Measurements from ENCODE around the gene RPLP2. TPM values are rescaled to one million over a fixed set of nuclear protein-coding genes. Genes with fewer than 3 reads are reported as not detected.

Gene RPLP2
- total RNA-seq, 1 donor from 2014 or later, result 1,651 TPM

DNA sequence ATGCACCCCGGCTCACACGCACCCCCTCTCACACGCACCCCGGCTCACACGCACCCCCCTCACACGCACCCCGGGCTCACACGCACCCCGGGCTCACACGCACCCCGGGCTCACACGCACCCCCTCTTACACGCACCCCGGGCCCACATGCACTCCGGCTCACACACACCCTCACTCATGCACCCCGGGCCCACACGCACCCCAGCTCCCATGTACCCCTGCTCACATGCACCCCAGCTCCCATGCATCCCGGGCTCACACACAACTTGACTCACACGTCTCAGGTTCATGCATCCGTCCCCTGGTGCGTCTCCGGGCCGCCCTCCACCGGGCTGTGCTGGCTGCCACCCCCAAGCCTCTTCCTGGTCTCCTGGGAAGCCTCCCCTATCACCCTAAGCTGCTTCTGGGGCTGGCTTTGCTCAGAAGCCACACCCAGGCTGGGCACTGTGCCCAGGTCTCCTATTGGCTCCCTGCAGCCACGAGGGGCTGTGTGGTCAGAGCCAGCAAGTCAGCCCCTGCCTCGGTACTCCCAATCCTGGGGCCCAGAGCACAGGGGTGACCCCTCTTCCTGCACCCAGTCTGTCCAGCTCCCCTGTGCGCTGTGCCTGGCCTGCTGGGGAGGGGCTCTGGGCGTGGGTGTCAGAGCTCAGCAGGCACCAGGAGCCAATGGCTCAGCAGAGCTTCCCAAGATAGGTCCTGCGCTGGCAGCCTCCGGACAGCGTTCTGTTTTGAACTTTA, 49.8 kb downstream of the RPLP2 start:
- H3K36me3 Mint-ChIP-seq, result no peaks in the 10 kb centered on the region
- peak overlapping the region; percentile 66 for H3K4me3 Mint-ChIP-seq
- no peaks in the 10 kb centered on the region for H3K27me3 Mint-ChIP-seq (ENCODE audit: low read depth)
- H3K9me3 Mint-ChIP-seq, result no peaks in the 10 kb centered on the region
- peaks cover 34% of the 10 kb centered on the region for H3K4me1 Mint-ChIP-seq
- peak overlapping the region; percentile 75 for H3K27ac Mint-ChIP-seq
- TF ChIP-seq CTCF (IDR thresholded peaks at IDR 0.05; ENCODE audit: unreplicated experiment), result no peak
- peak; percentile 62 to 78 for DNase-seq (ENCODE audit: low spot score in 2 of 2, unreplicated experiment in 2 of 2)

GRCh38 chr11:860234-861104, 50.7 kb downstream of the RPLP2 start:
- no peak for TF ChIP-seq CTCF (IDR thresholded peaks at IDR 0.05; ENCODE audit: unreplicated experiment)
- Mint-ChIP-seq H3K9me3 (no peaks in the 10 kb centered on the region), H3K4me1 (peaks cover 34% of the 10 kb centered on the region), H3K27me3 (ENCODE audit: low read depth) (no peaks in the 10 kb centered on the region), H3K27ac (no peak overlapping the region), H3K36me3 (no peaks in the 10 kb centered on the region), H3K4me3 (no peak overlapping the region)
- no peak for DNase-seq (ENCODE audit: low spot score in 2 of 2, unreplicated experiment in 2 of 2)

DNA sequence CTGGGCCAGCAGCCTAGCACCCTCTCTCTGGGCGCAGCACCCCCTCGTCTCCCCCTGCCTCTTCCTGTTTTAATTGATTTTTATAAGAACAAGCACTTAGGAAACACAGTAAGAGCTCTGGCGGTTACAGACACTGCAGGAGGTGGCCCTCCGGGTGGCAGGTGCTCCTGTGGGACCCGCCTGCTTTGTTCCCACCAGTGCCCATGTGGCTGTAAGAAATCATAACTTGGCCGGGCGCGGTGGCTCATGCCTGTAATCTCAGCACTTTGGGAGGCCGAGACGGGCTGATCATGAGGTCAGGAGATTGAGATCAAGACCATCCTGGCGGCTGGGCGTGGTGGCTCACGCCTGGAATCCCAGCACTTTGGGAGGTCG, 51.3 kb downstream of the RPLP2 start:
- Mint-ChIP-seq H3K9me3 (no peaks in the 10 kb centered on the region), H3K27ac (no peak overlapping the region), H3K27me3 (ENCODE audit: low read depth) (no peaks in the 10 kb centered on the region), H3K4me1 (peaks cover 33% of the 10 kb centered on the region), H3K4me3 (no peak overlapping the region), H3K36me3 (no peaks in the 10 kb centered on the region)
- no peak for DNase-seq (ENCODE audit: low spot score in 2 of 2, unreplicated experiment in 2 of 2)
- no peak for TF ChIP-seq CTCF (IDR thresholded peaks at IDR 0.05; ENCODE audit: unreplicated experiment)

DNA sequence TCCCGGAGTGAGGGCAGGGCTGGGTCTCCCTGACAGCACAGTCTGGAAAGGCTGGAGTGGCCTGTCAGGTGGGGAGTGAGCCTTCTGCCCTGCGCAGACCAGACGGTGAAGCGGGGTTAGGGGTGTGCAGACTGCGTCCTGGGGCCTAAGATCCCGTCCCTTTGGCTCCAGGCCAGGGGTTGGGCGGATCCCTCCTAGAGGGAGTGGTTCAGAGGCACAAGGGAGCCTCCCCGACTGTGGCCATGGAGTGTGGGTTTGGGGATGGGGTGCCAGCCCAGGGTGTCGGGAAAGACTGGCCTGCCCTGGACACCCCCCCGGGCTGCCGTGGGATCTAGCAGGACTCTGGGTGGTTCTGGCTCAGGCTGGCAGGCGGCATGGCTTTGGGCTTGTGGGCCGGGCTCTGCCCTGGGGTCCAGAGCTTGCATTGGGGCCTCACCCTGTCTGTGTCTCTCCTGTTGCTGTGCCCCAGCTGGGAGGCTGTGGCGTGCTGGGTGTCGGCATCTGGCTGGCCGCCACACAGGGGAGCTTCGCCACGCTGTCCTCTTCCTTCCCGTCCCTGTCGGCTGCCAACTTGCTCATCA, 52.4 kb downstream of the RPLP2 start:
- no peak for TF ChIP-seq CTCF (IDR thresholded peaks at IDR 0.05; ENCODE audit: unreplicated experiment)
- no peaks in the 10 kb centered on the region for H3K27me3 Mint-ChIP-seq (ENCODE audit: low read depth)
- H3K4me1 Mint-ChIP-seq, result peaks cover 26% of the 10 kb centered on the region
- no peak for DNase-seq (ENCODE audit: low spot score in 2 of 2, unreplicated experiment in 2 of 2)
- no peaks in the 10 kb centered on the region for H3K9me3 Mint-ChIP-seq
- H3K4me3 Mint-ChIP-seq, result no peak overlapping the region
- H3K36me3 Mint-ChIP-seq, result no peaks in the 10 kb centered on the region
- H3K27ac Mint-ChIP-seq, result peak overlapping the region; percentile 34

Other genes with a start within 250 kb of the RPLP2 start
- 16.5 to 17.4 TPM (median 16.6 TPM) in 3 replicates for gene LMNTD2, start 249.2 kb upstream of the RPLP2 start, total RNA-seq
- gene RASSF7, start 249.0 kb upstream of the RPLP2 start, total RNA-seq, result 29.3 to 32.3 TPM (median 32.1 TPM) in 3 replicates
- 48.2 to 51.1 TPM (median 49.7 TPM) in 3 replicates for gene PHRF1, start 233.5 kb upstream of the RPLP2 start, total RNA-seq
- gene IRF7, start 194.0 kb upstream of the RPLP2 start, total RNA-seq, result 20.8 to 24.5 TPM (median 21.9 TPM) in 3 replicates
- gene CDHR5, start 185.0 kb upstream of the RPLP2 start, total RNA-seq, result 0.27 to 0.58 TPM (median 0.34 TPM) in 3 replicates
- gene SCT, start 182.8 kb upstream of the RPLP2 start, total RNA-seq, result 1.2 to 1.7 TPM (median 1.3 TPM) in 3 replicates
- 2.1 to 3.1 TPM (median 2.5 TPM) in 3 replicates for gene DRD4, start 172.7 kb upstream of the RPLP2 start, total RNA-seq
- gene DEAF1, start 114.7 kb upstream of the RPLP2 start, total RNA-seq, result 59.6 to 64.9 TPM (median 64.0 TPM) in 3 replicates
- 25.7 to 30.7 TPM (median 28.7 TPM) in 3 replicates for gene TMEM80, start 114.2 kb upstream of the RPLP2 start, total RNA-seq
- 105 to 112 TPM (median 111 TPM) in 3 replicates for gene EPS8L2, start 103.7 kb upstream of the RPLP2 start, total RNA-seq
- gene TALDO1, start 62.5 kb upstream of the RPLP2 start, total RNA-seq, result 86.9 to 97.5 TPM (median 89.7 TPM) in 3 replicates
- gene GATD1, start 32.5 kb upstream of the RPLP2 start, total RNA-seq, result 81.1 to 91.2 TPM (median 83.9 TPM) in 3 replicates
- gene CEND1, start 19.9 kb upstream of the RPLP2 start, total RNA-seq, result not detected in 3 replicates
- gene SLC25A22, start 11.7 kb upstream of the RPLP2 start, total RNA-seq, result 34.3 to 37.2 TPM (median 35.7 TPM) in 3 replicates
- 40.1 to 43.7 TPM (median 43.1 TPM) in 3 replicates for gene PIDD1, start 4.7 kb upstream of the RPLP2 start, total RNA-seq
- 41.3 to 50.9 TPM (median 50.0 TPM) in 3 replicates for gene PNPLA2, start 8.9 kb downstream of the RPLP2 start, total RNA-seq
- 9.9 to 10.6 TPM (median 10.0 TPM) in 3 replicates for gene CRACR2B, start 18.0 kb downstream of the RPLP2 start, total RNA-seq
- 125 to 142 TPM (median 140 TPM) in 3 replicates for gene CD151, start 23.0 kb downstream of the RPLP2 start, total RNA-seq
- 78.7 to 80.2 TPM (median 79.8 TPM) in 3 replicates for gene POLR2L, start 32.6 kb downstream of the RPLP2 start, total RNA-seq
- 94.1 to 98.8 TPM (median 96.6 TPM) in 3 replicates for gene TSPAN4, start 32.9 kb downstream of the RPLP2 start, total RNA-seq
- 88.3 to 95.9 TPM (median 95.4 TPM) in 3 replicates for gene CHID1, start 100.8 kb downstream of the RPLP2 start, total RNA-seq
- gene AP2A2, start 115.9 kb downstream of the RPLP2 start, total RNA-seq, result 74.9 to 89.1 TPM (median 86.6 TPM) in 3 replicates
- not detected in 3 replicates for gene MUC6, start 226.8 kb downstream of the RPLP2 start, total RNA-seq